ENCODE results near the gene UTS2B. TPM values are rescaled to one million over a fixed set of nuclear protein-coding genes. Genes with fewer than 3 reads are reported as not detected.

UTS2B gene
- total RNA-seq (1 to 10 TPM in 1 of 9 donors, under 1 TPM in 1, not detected in 7; 0.43 to 1.1 TPM), polyA plus RNA-seq (under 1 TPM in 1 of 2 donors, not detected in 1; 0.17 TPM)
- long read RNA-seq, donor 1 = 0 reads
- long read RNA-seq, donor 2 = 0 reads
- long read RNA-seq, donor 3 = 0 reads

- Histone ChIP-seq H3K9me3 (no peaks in the 10 kb centered on the region), H3K36me3 (no peaks in the 10 kb centered on the region), H3K27me3 (no peaks in the 10 kb centered on the region), H3K4me1 (peaks cover 7 to 58% (median 40%) of the 10 kb centered on the region in 12 donors), H3K27ac (peak within 1 kb of the TSS; percentile 92 to 98 (median 96)), H3K4me3 (peak within 1 kb of the TSS; percentile 72 to 99 (median 93))
- intact Hi-C loops (cut with DNase I) = loop anchor here in 9 of 10 donors (5.0 to 10.0 kb wide), 7 partner anchors 38 to 85 kb away; no protein-coding TSS in a partner anchor
- peak; percentile 32 to 74 (median 58) for DNase-seq
- peak; percentile 43 to 77 (median 56) for ATAC-seq
- WGBS, 4 donors = 0 to 1% (median 1%) methylated on average over 16 to 37 of the region's 37 CpGs
- TF ChIP-seq, protein P1, sequence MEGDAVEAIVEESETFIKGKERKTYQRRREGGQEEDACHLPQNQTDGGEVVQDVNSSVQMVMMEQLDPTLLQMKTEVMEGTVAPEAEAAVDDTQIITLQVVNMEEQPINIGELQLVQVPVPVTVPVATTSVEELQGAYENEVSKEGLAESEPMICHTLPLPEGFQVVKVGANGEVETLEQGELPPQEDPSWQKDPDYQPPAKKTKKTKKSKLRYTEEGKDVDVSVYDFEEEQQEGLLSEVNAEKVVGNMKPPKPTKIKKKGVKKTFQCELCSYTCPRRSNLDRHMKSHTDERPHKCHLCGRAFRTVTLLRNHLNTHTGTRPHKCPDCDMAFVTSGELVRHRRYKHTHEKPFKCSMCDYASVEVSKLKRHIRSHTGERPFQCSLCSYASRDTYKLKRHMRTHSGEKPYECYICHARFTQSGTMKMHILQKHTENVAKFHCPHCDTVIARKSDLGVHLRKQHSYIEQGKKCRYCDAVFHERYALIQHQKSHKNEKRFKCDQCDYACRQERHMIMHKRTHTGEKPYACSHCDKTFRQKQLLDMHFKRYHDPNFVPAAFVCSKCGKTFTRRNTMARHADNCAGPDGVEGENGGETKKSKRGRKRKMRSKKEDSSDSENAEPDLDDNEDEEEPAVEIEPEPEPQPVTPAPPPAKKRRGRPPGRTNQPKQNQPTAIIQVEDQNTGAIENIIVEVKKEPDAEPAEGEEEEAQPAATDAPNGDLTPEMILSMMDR (IDR thresholded peaks at IDR 0.05) = no peak
- TF ChIP-seq POLR2A (IDR thresholded peaks at IDR 0.05) = peak in 1 of 2 donors; percentile 3
Observed at GRCh38 chr3:191329654-191330529, at the start of gene UTS2B. TSS of gene UTS2B (minus strand) at chr3:191330526. CDS start at chr3:191282189, 48,337 bp downstream.

GRCh38 chr3:191380001-191380400, 49.7 kb upstream of the UTS2B start:
- H3K4me1 ChIP-seq = peaks cover 4 to 55% (median 34%) of the 10 kb centered on the region in 12 donors
- ATAC-seq = no peak

GRCh38 chr3:191379446-191379845, 49.1 kb upstream of the UTS2B start:
- H3K4me3 ChIP-seq = no peak overlapping the region
- peak overlapping the region in 1 of 12 donors; percentile 36 for H3K27ac ChIP-seq
- intact Hi-C loops (cut with DNase I) = loop anchor here in 4 of 10 donors (5.0 kb wide), 2 partner anchors 47 to 52 kb away; partner anchors contain the start of genes UTS2B (in 3 of the 4) and CCDC50 (in 1 of the 4)
- TF ChIP-seq, protein P1 (IDR thresholded peaks at IDR 0.05) = no peak
- no peak for TF ChIP-seq POLR2A (IDR thresholded peaks at IDR 0.05)
- H3K9me3 ChIP-seq = no peaks in the 10 kb centered on the region
- 36 to 69% (median 58%) methylated on average over 2 of the region's 2 CpGs for WGBS, 4 donors
- H3K4me1 ChIP-seq = peaks cover 4 to 57% (median 36%) of the 10 kb centered on the region in 12 donors
- no peak for ATAC-seq
- no peak for DNase-seq
- peaks cover 0 to 62% (median 53%) of the 10 kb centered on the region in 9 donors for H3K36me3 ChIP-seq
- H3K27me3 ChIP-seq = no peaks in the 10 kb centered on the region

More at GRCh38 chr3:191380001-191380400, 49.7 kb upstream of the UTS2B start:
- TF ChIP-seq, protein P1 (IDR thresholded peaks at IDR 0.05) = no peak
- TF ChIP-seq POLR2A (IDR thresholded peaks at IDR 0.05) = no peak
- 54 to 82% (median 77%) methylated on average over 2 of the region's 2 CpGs for WGBS, 4 donors
- no peaks in the 10 kb centered on the region for H3K27me3 ChIP-seq
- intact Hi-C loops (cut with DNase I) = loop anchor here in 4 of 10 donors (5.0 to 10.0 kb wide), 6 partner anchors 43 to 245 kb away; partner anchors contain the start of genes CCDC50 (in 1 of the 4) and UTS2B (in 1 of the 4)
- H3K36me3 ChIP-seq = peaks cover 0 to 64% (median 54%) of the 10 kb centered on the region in 9 donors
- no peak for DNase-seq
- H3K4me3 ChIP-seq = no peak overlapping the region
- no peaks in the 10 kb centered on the region for H3K9me3 ChIP-seq
- H3K27ac ChIP-seq = no peak overlapping the region
